ENCODE data around the gene LOXHD1.

Gene LOXHD1

GRCh38 chr18:46574000-46574742, 82.8 kb downstream of the LOXHD1 start:
- DNase-seq = no peak

- DNase-seq = no peak
Measured at GRCh38 chr18:46573156-46573555, 83.9 kb downstream of the LOXHD1 start.

GRCh38 chr18:46571756-46572155, 85.3 kb downstream of the LOXHD1 start:
- no peak for DNase-seq

GRCh38 chr18:46570666-46571065, 86.4 kb downstream of the LOXHD1 start:
- DNase-seq = no peak

- no peak for DNase-seq
Measured at GRCh38 chr18:46570134-46570533, 86.9 kb downstream of the LOXHD1 start.

- no peak for DNase-seq
Measured at GRCh38 chr18:46569211-46569610, 87.8 kb downstream of the LOXHD1 start.

GRCh38 chr18:46567196-46567595, 89.8 kb downstream of the LOXHD1 start:
- DNase-seq = no peak

- DNase-seq = no peak
Measured at GRCh38 chr18:46566111-46566510, 90.9 kb downstream of the LOXHD1 start.

- no peak for DNase-seq
Measured at GRCh38 chr18:46565256-46565655, 91.8 kb downstream of the LOXHD1 start.

- DNase-seq = no peak
Measured at GRCh38 chr18:46563317-46563716, 93.7 kb downstream of the LOXHD1 start.

- DNase-seq = no peak
Measured at GRCh38 chr18:46562674-46563192, 94.3 kb downstream of the LOXHD1 start.

GRCh38 chr18:46560671-46561045, 96.4 kb downstream of the LOXHD1 start:
- DNase-seq = no peak

GRCh38 chr18:46559946-46560670, 96.9 kb downstream of the LOXHD1 start:
- no peak for DNase-seq

- DNase-seq = no peak
Measured at GRCh38 chr18:46559296-46559695, 97.7 kb downstream of the LOXHD1 start.

- DNase-seq = no peak
Measured at GRCh38 chr18:46556590-46557206, 100.3 kb downstream of the LOXHD1 start.

- peak; percentile 61 for DNase-seq
Measured at GRCh38 chr18:46555724-46556123, 101.3 kb downstream of the LOXHD1 start.

- DNase-seq = no peak
Measured at GRCh38 chr18:46555213-46555612, 101.8 kb downstream of the LOXHD1 start.

- DNase-seq = no peak
Measured at GRCh38 chr18:46554406-46555080, 102.5 kb downstream of the LOXHD1 start.

GRCh38 chr18:46550609-46551008, 106.4 kb downstream of the LOXHD1 start:
- DNase-seq = no peak

GRCh38 chr18:46547520-46547919, 109.5 kb downstream of the LOXHD1 start:
- DNase-seq = no peak

- no peak for DNase-seq
Measured at GRCh38 chr18:46546111-46546640, 110.8 kb downstream of the LOXHD1 start.

GRCh38 chr18:46542545-46542944, 114.5 kb downstream of the LOXHD1 start:
- no peak for DNase-seq

GRCh38 chr18:46541626-46542189, 115.3 kb downstream of the LOXHD1 start:
- DNase-seq = no peak
